HepG2 (cell line): ENCODE results near the gene CARHSP1. TPM values are rescaled to one million over a fixed set of nuclear protein-coding genes. Genes with fewer than 3 reads are reported as not detected.
A peak's percentile ranks its signal among the peaks of the same experiment; 100 is the strongest.

Experiments
- ARID2 ChIP-seq: sonication (generic); formaldehyde crosslinking; IDR thresholded peaks from 2 replicates; pipeline ENCODE4 v1.8.1; 2022; ENCODE audit warnings: mild to moderate bottlenecking, missing genetic modification reagents, borderline replicate concordance
- GZF1 ChIP-seq: sonication (generic); formaldehyde crosslinking; IDR thresholded peaks from 2 replicates; pipeline ENCODE4 v1.5.1; 2020; ENCODE audit warnings: mild to moderate bottlenecking, missing genetic modification reagents
- HOXA3 ChIP-seq: sonication (generic); formaldehyde crosslinking; IDR thresholded peaks from 2 replicates; pipeline ENCODE4 v1.5.0; 2020; ENCODE audit warnings: missing genetic modification reagents
- IRF1 ChIP-seq: sonication (generic); formaldehyde crosslinking; IDR thresholded peaks from 2 replicates; pipeline ENCODE4 v1.4.0; 2020; ENCODE audit warnings: low read depth, mild to moderate bottlenecking, missing genetic modification reagents
- KLF15 ChIP-seq: sonication (generic); formaldehyde crosslinking; IDR thresholded peaks from 2 replicates; pipeline ENCODE4 v1.8.1; 2023; ENCODE audit warnings: borderline replicate concordance, mild to moderate bottlenecking, inconsistent platforms, missing genetic modification reagents, mixed read lengths
- KLF16 ChIP-seq, 2 experiments: sonication (generic) in 1 of 2; formaldehyde crosslinking in 1 of 2; IDR thresholded peaks; 2 replicates each; pipeline versions ENCODE4 v1.6.1 to v1.8.0; 2016 to 2023; ENCODE audit warnings: missing genetic modification reagents in 2 of 2, missing compliant biosample characterization in 1 of 2
- MAFG ChIP-seq: sonication (generic); formaldehyde crosslinking; IDR thresholded peaks from 2 replicates; pipeline ENCODE4 v1.5.1; 2020; ENCODE audit warnings: mild to moderate bottlenecking, missing genetic modification reagents
- MLXIP ChIP-seq: sonication (generic); formaldehyde crosslinking; IDR thresholded peaks from 2 replicates; pipeline ENCODE4 v1.9.0; 2021; ENCODE audit warnings: missing genetic modification reagents, borderline replicate concordance
- NCOR1 ChIP-seq: fragments of 200-600 bp; sonication (generic); IDR thresholded peaks from 2 replicates; pipeline ENCODE4 v1.7.0; 2017; ENCODE audit warnings: antibody characterized with exemption, low read length, borderline replicate concordance
- PAWR ChIP-seq: sonication (generic); formaldehyde crosslinking; IDR thresholded peaks from 2 replicates; pipeline ENCODE4 v1.4.0; 2020; ENCODE audit warnings: missing genetic modification reagents, mild to moderate bottlenecking, borderline replicate concordance
- SMARCC2 ChIP-seq: fragments of 450-650 bp; IDR thresholded peaks from 2 replicates; pipeline ENCODE4 v1.6.1; 2017; ENCODE audit warnings: antibody characterized with exemption, mild to moderate bottlenecking
- SYNCRIP ChIP-seq: fragments of 200-400 bp; formaldehyde crosslinking; IDR thresholded peaks from 2 replicates; pipeline ENCODE4 v1.6.1; 2018; ENCODE audit warnings: mild to moderate bottlenecking, low read depth, low read length; ENCODE audit not compliant: insufficient read depth
- TEF ChIP-seq: sonication (generic); formaldehyde crosslinking; IDR thresholded peaks from 2 replicates; pipeline ENCODE4 v1.5.0; 2020; ENCODE audit warnings: missing genetic modification reagents
- TGIF2 ChIP-seq: IDR thresholded peaks from 2 replicates; pipeline ENCODE4 v1.6.1; 2016; ENCODE audit warnings: control low read depth, missing compliant biosample characterization
- ZNF34 ChIP-seq: sonication (generic); formaldehyde crosslinking; IDR thresholded peaks from 2 replicates; pipeline ENCODE4 v1.4.0; 2020; ENCODE audit warnings: mild to moderate bottlenecking, missing genetic modification reagents, borderline replicate concordance
- ZNF44 ChIP-seq: sonication (generic); formaldehyde crosslinking; IDR thresholded peaks from 2 replicates; pipeline ENCODE4 v1.5.1; 2020; ENCODE audit warnings: mild to moderate bottlenecking, missing genetic modification reagents
- ZNF740 ChIP-seq: sonication (generic); formaldehyde crosslinking; IDR thresholded peaks from 2 replicates; pipeline ENCODE4 v1.4.0; 2020; ENCODE audit warnings: missing genetic modification reagents
- ZNF850 ChIP-seq: sonication (generic); formaldehyde crosslinking; conservative IDR thresholded peaks from 2 replicates; pipeline ENCODE4 v1.9.0; 2021; ENCODE audit warnings: mild to moderate bottlenecking, missing genetic modification reagents
- polyA plus RNA-seq, 8 experiments: library from polyadenylated mRNA; depleted of rRNA in 3 of 8; stranded (reverse) in 7 of 8; unstranded in 1 of 8; fragments of >200 nt; fragmentation: Illumina TruSeq in 4 of 8; extraction: Trizol in 4 of 8; gene quantifications; 2 replicates each; pipeline versions ENCODE4 v1.2.1 to v1.2.3, GENCODE V29; 2011 to 2016; ENCODE audit warnings: low read depth in 4 of 8, missing spikeins in 1 of 8, mixed read lengths in 1 of 8; ENCODE audit not compliant: insufficient read depth in 1 of 8
- total RNA-seq, 5 experiments: library from RNA; depleted of rRNA; stranded (reverse); fragments of >200 nt; fragmentation: Illumina TruSeq; extraction: Trizol; gene quantifications; 2 replicates each; pipeline ENCODE4 v1.2.3, GENCODE V29; 2016; ENCODE audit warnings: low read depth in 1 of 5
- TF ChIP-seq, protein P1 (sequence below): sonication (generic); formaldehyde crosslinking; IDR thresholded peaks from 2 replicates; pipeline ENCODE4 v1.8.0; 2022; ENCODE audit warnings: low read depth, missing genetic modification reagents
- TF ChIP-seq, protein P2 (sequence below): sonication (generic); formaldehyde crosslinking; IDR thresholded peaks from 2 replicates; pipeline ENCODE4 v1.5.0; 2020; ENCODE audit warnings: missing genetic modification reagents, mild to moderate bottlenecking, borderline replicate concordance
- TF ChIP-seq, protein P3 (sequence below): sonication (generic); formaldehyde crosslinking; IDR thresholded peaks from 2 replicates; pipeline ENCODE4 v1.4.0; 2020; ENCODE audit warnings: missing genetic modification reagents

CARHSP1 gene
- total and polyA plus RNA-seq, 2 of the 13 experiments (the other 11 are each of a cell fraction or from before 2014, with no cell fraction given), result 173 to 345 TPM

GRCh38 chr16:8866884-8867215 is 2.0 kb downstream of the CARHSP1 start (continued):
- no peak for TF ChIP-seq MAFG
- no peak; the same call in none of the 2 replicates for TF ChIP-seq HOXA3
- 0 out of 2 replicates have a peak, but pooled peaks have one; percentile 15 for TF ChIP-seq GZF1 (CRISPR knock-in tag)
- TF ChIP-seq MLXIP (CRISPR knock-in tag), result no peak
- TF ChIP-seq NCOR1, result no peak
- TF ChIP-seq ZNF740 (CRISPR knock-in tag), result peak; percentile 32; the same call in 1 of the 2 replicates
- no peak for TF ChIP-seq SYNCRIP
- TF ChIP-seq KLF15 (CRISPR knock-in tag), result 0 out of 2 replicates have a peak, but pooled peaks have one; percentile 45
- no peak for TF ChIP-seq PAWR
- TF ChIP-seq IRF1 (CRISPR knock-in tag), result no peak
- TF ChIP-seq, protein P1, sequence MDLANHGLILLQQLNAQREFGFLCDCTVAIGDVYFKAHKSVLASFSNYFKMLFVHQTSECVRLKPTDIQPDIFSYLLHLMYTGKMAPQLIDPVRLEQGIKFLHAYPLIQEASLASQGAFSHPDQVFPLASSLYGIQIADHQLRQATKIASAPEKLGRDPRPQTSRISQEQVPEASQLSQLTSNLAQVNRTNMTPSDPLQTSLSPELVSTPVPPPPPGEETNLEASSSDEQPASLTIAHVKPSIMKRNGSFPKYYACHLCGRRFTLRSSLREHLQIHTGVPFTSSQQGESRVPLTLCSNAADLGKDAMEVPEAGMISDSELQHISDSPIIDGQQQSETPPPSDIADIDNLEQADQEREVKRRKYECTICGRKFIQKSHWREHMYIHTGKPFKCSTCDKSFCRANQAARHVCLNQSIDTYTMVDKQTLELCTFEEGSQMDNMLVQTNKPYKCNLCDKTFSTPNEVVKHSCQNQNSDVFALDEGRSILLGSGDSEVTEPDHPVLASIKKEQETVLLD (CRISPR knock-in tag), result no peak
- TF ChIP-seq ZNF44 (CRISPR knock-in tag), result no peak
- TF ChIP-seq KLF16 (CRISPR knock-in tag; IDR thresholded peaks at IDR 0.05), result 0 out of 4 replicates have a peak, but pooled peaks of 1 of the 2 experiments have one; percentile 25
- TF ChIP-seq TEF (CRISPR knock-in tag), result no peak
- no peak for TF ChIP-seq SMARCC2
- no peak for TF ChIP-seq ARID2 (CRISPR knock-in tag)
- TF ChIP-seq TGIF2 (CRISPR knock-in tag), result no peak
- TF ChIP-seq, protein P2, sequence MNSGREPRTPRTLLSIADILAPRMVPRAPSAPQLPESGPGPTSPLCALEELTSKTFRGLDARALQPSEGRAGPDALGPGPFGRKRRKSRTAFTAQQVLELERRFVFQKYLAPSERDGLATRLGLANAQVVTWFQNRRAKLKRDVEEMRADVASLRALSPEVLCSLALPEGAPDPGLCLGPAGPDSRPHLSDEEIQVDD (CRISPR knock-in tag), result peak; percentile 21; the same call in 1 of the 2 replicates
- TF ChIP-seq ZNF850 (CRISPR knock-in tag), result no peak
- TF ChIP-seq, protein P3, sequence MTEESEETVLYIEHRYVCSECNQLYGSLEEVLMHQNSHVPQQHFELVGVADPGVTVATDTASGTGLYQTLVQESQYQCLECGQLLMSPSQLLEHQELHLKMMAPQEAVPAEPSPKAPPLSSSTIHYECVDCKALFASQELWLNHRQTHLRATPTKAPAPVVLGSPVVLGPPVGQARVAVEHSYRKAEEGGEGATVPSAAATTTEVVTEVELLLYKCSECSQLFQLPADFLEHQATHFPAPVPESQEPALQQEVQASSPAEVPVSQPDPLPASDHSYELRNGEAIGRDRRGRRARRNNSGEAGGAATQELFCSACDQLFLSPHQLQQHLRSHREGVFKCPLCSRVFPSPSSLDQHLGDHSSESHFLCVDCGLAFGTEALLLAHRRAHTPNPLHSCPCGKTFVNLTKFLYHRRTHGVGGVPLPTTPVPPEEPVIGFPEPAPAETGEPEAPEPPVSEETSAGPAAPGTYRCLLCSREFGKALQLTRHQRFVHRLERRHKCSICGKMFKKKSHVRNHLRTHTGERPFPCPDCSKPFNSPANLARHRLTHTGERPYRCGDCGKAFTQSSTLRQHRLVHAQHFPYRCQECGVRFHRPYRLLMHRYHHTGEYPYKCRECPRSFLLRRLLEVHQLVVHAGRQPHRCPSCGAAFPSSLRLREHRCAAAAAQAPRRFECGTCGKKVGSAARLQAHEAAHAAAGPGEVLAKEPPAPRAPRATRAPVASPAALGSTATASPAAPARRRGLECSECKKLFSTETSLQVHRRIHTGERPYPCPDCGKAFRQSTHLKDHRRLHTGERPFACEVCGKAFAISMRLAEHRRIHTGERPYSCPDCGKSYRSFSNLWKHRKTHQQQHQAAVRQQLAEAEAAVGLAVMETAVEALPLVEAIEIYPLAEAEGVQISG (CRISPR knock-in tag), result no peak
- 0 out of 2 replicates have a peak, but pooled peaks have one; percentile 12 for TF ChIP-seq ZNF34 (CRISPR knock-in tag)
